Measurements from ENCODE around the gene SS18L1. TPM values are rescaled to one million over a fixed set of nuclear protein-coding genes. Genes with fewer than 3 reads are reported as not detected.

SS18L1 gene
- total RNA-seq, 1 experiment from 2014 or later: 17.9 TPM

DNA sequence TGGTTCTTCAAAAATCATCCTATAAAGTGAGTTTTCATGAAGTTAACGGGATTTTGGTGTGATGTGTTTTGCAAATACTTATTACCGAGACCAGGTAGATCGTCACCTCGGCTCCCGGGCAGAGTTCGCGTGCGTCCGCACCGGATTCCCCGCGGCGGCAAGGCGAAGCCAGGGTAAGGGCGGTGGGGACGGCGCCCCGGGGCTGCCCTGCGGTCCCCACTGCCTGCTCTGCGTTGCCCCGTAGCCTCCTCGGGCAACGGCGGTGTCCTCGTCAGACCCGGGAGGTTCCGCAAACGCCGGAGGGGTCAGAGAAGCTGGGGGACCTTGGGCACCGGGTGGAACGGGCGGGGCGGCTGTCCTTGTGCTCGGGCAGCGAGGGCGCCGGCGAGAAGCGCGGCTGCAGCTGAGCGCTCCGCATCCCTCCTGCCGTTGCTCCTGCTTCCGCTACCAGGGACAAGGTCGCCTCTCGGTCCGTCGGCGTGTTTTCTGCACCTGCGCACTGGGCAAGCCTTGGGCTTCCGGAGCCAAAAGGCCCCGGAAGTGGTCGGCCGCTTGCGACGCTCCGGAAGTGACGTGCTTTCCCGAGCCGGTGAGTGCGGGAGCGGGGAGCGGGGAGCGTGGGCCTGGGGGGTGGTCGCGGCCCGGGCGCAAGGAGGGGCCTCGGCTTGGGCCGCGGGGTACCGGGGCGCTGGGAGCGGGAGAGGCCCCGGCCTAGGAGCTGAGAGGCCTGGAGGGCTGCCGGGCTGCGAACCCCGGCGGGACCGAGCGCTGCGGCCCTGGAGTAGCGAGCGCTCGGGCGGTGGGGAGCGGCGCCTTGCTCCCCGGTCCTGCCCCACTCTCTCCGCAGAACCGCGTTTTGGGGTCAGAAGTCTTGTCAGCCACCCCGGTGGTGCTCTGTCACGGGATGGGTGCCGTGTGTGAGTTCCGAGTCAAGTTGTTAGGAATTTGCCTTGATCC lies 39.2 kb downstream of the SS18L1 start, which contains the start of gene MTG2:
Gene MTG2 (plus strand): TSS at position 560 of the 957 bp plus-strand sequence. CDS start 10,393 bp downstream, outside the sequence.
- Histone ChIP-seq H3K79me2 (ENCODE audit: low read length) (peaks cover 59% of the 10 kb centered on the region), H3K9me2 (replicated peaks; ENCODE audit: low read length) (no peaks in the 10 kb centered on the region), H2AFZ (ENCODE audit: low read length) (peak within 1 kb of the TSS; percentile 70), H3F3A (ENCODE audit: low read length, unreplicated experiment) (peaks cover 7% of the 10 kb centered on the region), H3K4me3 (ENCODE audit: low read length) (peak within 1 kb of the TSS; percentile 98), H3K27ac (ENCODE audit: low read length) (peak within 1 kb of the TSS; percentile 70), H3K36me3 (ENCODE audit: low read depth, low read length) (peaks cover 4% of the 10 kb centered on the region; the same call in 1 of the 2 replicates), H3K4me1 (ENCODE audit: insufficient read depth, low read length) (peaks cover 11% of the 10 kb centered on the region), H3K4me2 (ENCODE audit: low read length) (peak within 1 kb of the TSS; percentile 100), H3K9ac (ENCODE audit: low read length) (peak within 1 kb of the TSS; percentile 99), H3K9me3 (ENCODE audit: low read length) (no peaks in the 10 kb centered on the region), H4K20me1 (ENCODE audit: low read length) (no peaks in the 10 kb centered on the region), H3K27me3 (ENCODE audit: low read length) (no peaks in the 10 kb centered on the region)
- intact Hi-C loops (cut with micrococcal nuclease): loop anchor here (2.0 kb wide), 1 partner anchor 56 kb away; the partner anchor contains the start of gene OSBPL2
- peak; percentile 98 for ATAC-seq
- DNase-seq: peak; percentile 98
- ChIA-PET CTCF (no interaction called here), POLR2A (ENCODE audit: unreplicated experiment) (no interaction called here)
- BruUV-seq (replicated peaks): no TSS peak
- TF ChIP-seq, protein P1, sequence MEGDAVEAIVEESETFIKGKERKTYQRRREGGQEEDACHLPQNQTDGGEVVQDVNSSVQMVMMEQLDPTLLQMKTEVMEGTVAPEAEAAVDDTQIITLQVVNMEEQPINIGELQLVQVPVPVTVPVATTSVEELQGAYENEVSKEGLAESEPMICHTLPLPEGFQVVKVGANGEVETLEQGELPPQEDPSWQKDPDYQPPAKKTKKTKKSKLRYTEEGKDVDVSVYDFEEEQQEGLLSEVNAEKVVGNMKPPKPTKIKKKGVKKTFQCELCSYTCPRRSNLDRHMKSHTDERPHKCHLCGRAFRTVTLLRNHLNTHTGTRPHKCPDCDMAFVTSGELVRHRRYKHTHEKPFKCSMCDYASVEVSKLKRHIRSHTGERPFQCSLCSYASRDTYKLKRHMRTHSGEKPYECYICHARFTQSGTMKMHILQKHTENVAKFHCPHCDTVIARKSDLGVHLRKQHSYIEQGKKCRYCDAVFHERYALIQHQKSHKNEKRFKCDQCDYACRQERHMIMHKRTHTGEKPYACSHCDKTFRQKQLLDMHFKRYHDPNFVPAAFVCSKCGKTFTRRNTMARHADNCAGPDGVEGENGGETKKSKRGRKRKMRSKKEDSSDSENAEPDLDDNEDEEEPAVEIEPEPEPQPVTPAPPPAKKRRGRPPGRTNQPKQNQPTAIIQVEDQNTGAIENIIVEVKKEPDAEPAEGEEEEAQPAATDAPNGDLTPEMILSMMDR (conservative IDR thresholded peaks at IDR 0.05; ENCODE audit: low read depth, low read length): no peak
- no peak for TF ChIP-seq EZH2 (IDR thresholded peaks at IDR 0.05; ENCODE audit: low read length, unreplicated experiment)
- no peak for TF ChIP-seq EZH2phosphoT487 (IDR thresholded peaks at IDR 0.05; ENCODE audit: borderline replicate concordance, low read length)

DNA sequence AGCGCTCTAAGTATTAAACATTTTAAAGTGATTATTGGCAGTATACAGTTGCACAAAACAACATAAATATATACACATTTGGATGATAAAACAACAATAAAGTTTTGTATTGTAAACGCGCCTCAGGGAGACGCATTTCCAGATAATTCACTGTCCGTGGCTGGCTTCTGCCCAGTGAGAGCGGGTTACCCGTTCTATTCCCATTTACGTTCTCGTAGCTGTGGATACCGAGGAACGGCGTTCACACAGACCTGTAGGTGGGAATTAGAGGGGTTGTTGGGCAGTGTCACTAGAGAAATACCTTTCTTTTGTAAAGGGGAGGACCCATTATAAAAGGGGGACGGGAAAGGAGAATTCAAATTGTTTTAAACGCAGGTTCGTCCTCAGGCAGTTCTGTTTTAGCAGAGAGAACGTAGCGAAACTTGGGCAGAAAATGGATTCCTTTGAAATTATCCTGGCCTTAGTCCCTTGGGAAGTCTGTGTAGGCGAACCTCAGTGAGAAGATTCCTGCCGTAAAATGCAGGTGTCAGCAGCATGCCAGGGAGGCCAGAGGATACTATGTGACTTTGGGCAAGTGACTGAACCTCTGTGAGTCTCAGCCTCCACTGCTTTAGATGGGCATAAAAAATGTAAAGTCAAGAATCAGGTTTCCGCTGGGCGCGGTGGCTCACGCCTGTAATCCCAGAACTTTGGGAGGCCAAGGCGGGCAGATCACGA lies 40.0 kb downstream of the SS18L1 start:
- DNase-seq (no peak), ATAC-seq (no peak)
- peak overlapping the region; percentile 70 for H2AFZ ChIP-seq (ENCODE audit: low read length)
- H3K4me1 ChIP-seq (ENCODE audit: insufficient read depth, low read length): peaks cover 11% of the 10 kb centered on the region
- no peaks in the 10 kb centered on the region for H3K27me3 ChIP-seq (ENCODE audit: low read length)
- no peaks in the 10 kb centered on the region for H3K9me2 ChIP-seq (replicated peaks; ENCODE audit: low read length)
- ChIA-PET POLR2A (ENCODE audit: unreplicated experiment) (no interaction called here), CTCF (no interaction called here)
- peak overlapping the region; percentile 98 for H3K4me3 ChIP-seq (ENCODE audit: low read length)
- TF ChIP-seq EZH2phosphoT487 (IDR thresholded peaks at IDR 0.05; ENCODE audit: borderline replicate concordance, low read length): no peak
- TF ChIP-seq, protein P1 (conservative IDR thresholded peaks at IDR 0.05; ENCODE audit: low read depth, low read length): no peak
- TF ChIP-seq EZH2 (IDR thresholded peaks at IDR 0.05; ENCODE audit: low read length, unreplicated experiment): no peak
- peak overlapping the region; percentile 99 for H3K9ac ChIP-seq (ENCODE audit: low read length)
- TSS peak; percentile 64 for BruUV-seq (replicated peaks)
- H3F3A ChIP-seq (ENCODE audit: low read length, unreplicated experiment): peaks cover 7% of the 10 kb centered on the region
- intact Hi-C loops (cut with micrococcal nuclease): loop anchor here (2.0 kb wide), 1 partner anchor 55 kb away; the partner anchor contains the start of gene OSBPL2
- no peaks in the 10 kb centered on the region for H4K20me1 ChIP-seq (ENCODE audit: low read length)
- H3K4me2 ChIP-seq (ENCODE audit: low read length): peak overlapping the region; percentile 100
- peaks cover 67% of the 10 kb centered on the region for H3K79me2 ChIP-seq (ENCODE audit: low read length)
- H3K9me3 ChIP-seq (ENCODE audit: low read length): no peaks in the 10 kb centered on the region
- peak overlapping the region; percentile 70 for H3K27ac ChIP-seq (ENCODE audit: low read length)
- peaks cover 4% of the 10 kb centered on the region; the same call in 1 of the 2 replicates for H3K36me3 ChIP-seq (ENCODE audit: low read depth, low read length)
